ENCODE results near the gene FBLN1. TPM values are rescaled to one million over a fixed set of nuclear protein-coding genes. Genes with fewer than 3 reads are reported as not detected.
"Not testable (repeated sequence)": the region's sequence is repeated elsewhere in the genome, so short reads cannot be mapped to it uniquely, and the experiment has no call there.

FBLN1 gene
- total RNA-seq, 1 donor from 2014 or later, result 211 TPM

GRCh38 chr22:45617948-45618347, 115.3 kb downstream of the FBLN1 start:
- Mint-ChIP-seq H3K4me3 (ENCODE audit: unreplicated experiment) (no peak overlapping the region), H3K4me1 (ENCODE audit: unreplicated experiment) (peaks cover 5% of the 10 kb centered on the region)

DNA sequence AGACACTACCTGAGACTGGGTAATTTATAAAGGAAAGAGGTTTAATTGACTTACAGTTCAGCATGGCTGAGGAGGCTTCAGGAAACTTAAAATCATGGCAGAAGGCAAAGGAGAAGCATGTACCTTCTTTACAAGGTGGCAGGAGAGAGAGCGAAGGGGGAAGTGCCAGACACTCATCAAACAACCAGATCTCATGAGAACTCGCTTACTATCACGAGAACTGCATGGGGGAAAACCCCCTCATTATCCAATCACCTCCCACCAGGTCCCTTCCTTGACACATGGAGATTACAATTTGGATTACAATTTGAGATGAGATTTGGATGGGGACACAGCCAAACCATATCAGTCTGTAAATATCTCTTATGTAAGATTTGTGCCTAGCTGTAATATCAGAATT, 118.0 kb downstream of the FBLN1 start:
- TF ChIP-seq, protein P1, sequence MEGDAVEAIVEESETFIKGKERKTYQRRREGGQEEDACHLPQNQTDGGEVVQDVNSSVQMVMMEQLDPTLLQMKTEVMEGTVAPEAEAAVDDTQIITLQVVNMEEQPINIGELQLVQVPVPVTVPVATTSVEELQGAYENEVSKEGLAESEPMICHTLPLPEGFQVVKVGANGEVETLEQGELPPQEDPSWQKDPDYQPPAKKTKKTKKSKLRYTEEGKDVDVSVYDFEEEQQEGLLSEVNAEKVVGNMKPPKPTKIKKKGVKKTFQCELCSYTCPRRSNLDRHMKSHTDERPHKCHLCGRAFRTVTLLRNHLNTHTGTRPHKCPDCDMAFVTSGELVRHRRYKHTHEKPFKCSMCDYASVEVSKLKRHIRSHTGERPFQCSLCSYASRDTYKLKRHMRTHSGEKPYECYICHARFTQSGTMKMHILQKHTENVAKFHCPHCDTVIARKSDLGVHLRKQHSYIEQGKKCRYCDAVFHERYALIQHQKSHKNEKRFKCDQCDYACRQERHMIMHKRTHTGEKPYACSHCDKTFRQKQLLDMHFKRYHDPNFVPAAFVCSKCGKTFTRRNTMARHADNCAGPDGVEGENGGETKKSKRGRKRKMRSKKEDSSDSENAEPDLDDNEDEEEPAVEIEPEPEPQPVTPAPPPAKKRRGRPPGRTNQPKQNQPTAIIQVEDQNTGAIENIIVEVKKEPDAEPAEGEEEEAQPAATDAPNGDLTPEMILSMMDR (IDR thresholded peaks at IDR 0.05), result no peak

More at GRCh38 chr22:45617948-45618347, 115.3 kb downstream of the FBLN1 start:
- no peaks in the 10 kb centered on the region for H3K36me3 Mint-ChIP-seq (ENCODE audit: unreplicated experiment)
- DNase-seq (ENCODE audit: extremely low spot score, unreplicated experiment), result no peak
- TF ChIP-seq, protein P1 (IDR thresholded peaks at IDR 0.05), result no peak
- H3K9me3 Mint-ChIP-seq (ENCODE audit: unreplicated experiment), result peaks cover 7% of the 10 kb centered on the region
- H3K27me3 Mint-ChIP-seq (ENCODE audit: unreplicated experiment), result no peaks in the 10 kb centered on the region
- no peak overlapping the region for H3K27ac Mint-ChIP-seq (ENCODE audit: unreplicated experiment)

GRCh38 chr22:45621836-45622600, 119.3 kb downstream of the FBLN1 start:
- H3K4me3 Mint-ChIP-seq (ENCODE audit: unreplicated experiment), result no peak overlapping the region
- H3K4me1 Mint-ChIP-seq (ENCODE audit: unreplicated experiment), result no peaks in the 10 kb centered on the region
- H3K36me3 Mint-ChIP-seq (ENCODE audit: unreplicated experiment), result no peaks in the 10 kb centered on the region
- TF ChIP-seq, protein P1 (IDR thresholded peaks at IDR 0.05), result no peak
- H3K27me3 Mint-ChIP-seq (ENCODE audit: unreplicated experiment), result no peaks in the 10 kb centered on the region
- no peak for DNase-seq (ENCODE audit: extremely low spot score, unreplicated experiment)
- H3K27ac Mint-ChIP-seq (ENCODE audit: unreplicated experiment), result no peak overlapping the region
- peaks cover 7% of the 10 kb centered on the region for H3K9me3 Mint-ChIP-seq (ENCODE audit: unreplicated experiment)

More for the DNA sequence above, 118.0 kb downstream of the FBLN1 start:
- H3K4me1 Mint-ChIP-seq (ENCODE audit: unreplicated experiment), result no peaks in the 10 kb centered on the region
- no peaks in the 10 kb centered on the region for H3K36me3 Mint-ChIP-seq (ENCODE audit: unreplicated experiment)
- no peak overlapping the region for H3K4me3 Mint-ChIP-seq (ENCODE audit: unreplicated experiment)
- no peak overlapping the region for H3K27ac Mint-ChIP-seq (ENCODE audit: unreplicated experiment)
- no peak for DNase-seq (ENCODE audit: extremely low spot score, unreplicated experiment)
- no peaks in the 10 kb centered on the region for H3K27me3 Mint-ChIP-seq (ENCODE audit: unreplicated experiment)
- peaks cover 7% of the 10 kb centered on the region for H3K9me3 Mint-ChIP-seq (ENCODE audit: unreplicated experiment)

GRCh38 chr22:45623464-45624145, 120.9 kb downstream of the FBLN1 start:
- H3K27me3 Mint-ChIP-seq (ENCODE audit: unreplicated experiment); H3K9me3 Mint-ChIP-seq (ENCODE audit: unreplicated experiment); H3K4me1 Mint-ChIP-seq (ENCODE audit: unreplicated experiment); H3K4me3 Mint-ChIP-seq (ENCODE audit: unreplicated experiment); DNase-seq (ENCODE audit: extremely low spot score, unreplicated experiment); H3K36me3 Mint-ChIP-seq (ENCODE audit: unreplicated experiment); H3K27ac Mint-ChIP-seq (ENCODE audit: unreplicated experiment): not testable (repeated sequence)

DNA sequence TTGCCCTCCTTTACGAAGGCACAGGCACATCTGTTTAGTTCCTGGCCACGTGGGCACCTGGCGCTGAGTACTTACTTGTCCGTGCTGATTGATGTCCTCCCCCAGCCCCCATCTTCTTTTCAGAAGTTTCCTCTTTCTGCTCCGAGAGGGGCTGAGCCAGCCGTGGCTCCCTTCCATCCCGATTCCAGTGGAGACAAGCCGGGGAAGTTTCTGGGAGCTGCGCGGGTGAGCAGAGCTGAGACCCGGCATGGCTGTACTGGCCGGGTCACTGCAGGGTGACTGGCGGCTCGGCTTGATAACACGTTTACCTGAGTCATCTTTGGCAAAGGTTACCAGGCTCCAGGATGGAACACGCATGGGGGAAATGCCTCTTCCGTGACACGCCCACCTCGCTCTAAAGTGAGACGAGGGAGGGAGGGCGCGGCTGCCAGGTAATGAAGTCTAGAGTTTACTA, 123.5 kb downstream of the FBLN1 start:
- Mint-ChIP-seq H3K9me3 (ENCODE audit: unreplicated experiment) (no peaks in the 10 kb centered on the region), H3K4me3 (ENCODE audit: unreplicated experiment) (no peak overlapping the region), H3K36me3 (ENCODE audit: unreplicated experiment) (no peaks in the 10 kb centered on the region), H3K27ac (ENCODE audit: unreplicated experiment) (no peak overlapping the region), H3K4me1 (ENCODE audit: unreplicated experiment) (peaks cover 9% of the 10 kb centered on the region), H3K27me3 (ENCODE audit: unreplicated experiment) (no peaks in the 10 kb centered on the region)
- TF ChIP-seq, protein P1 (IDR thresholded peaks at IDR 0.05), result no peak
- DNase-seq (ENCODE audit: extremely low spot score, unreplicated experiment), result no peak

Measured in osteocyte (in vitro differentiated cells).